ENCODE measurements around the gene VRK2.

The VRK2 gene

DNA sequence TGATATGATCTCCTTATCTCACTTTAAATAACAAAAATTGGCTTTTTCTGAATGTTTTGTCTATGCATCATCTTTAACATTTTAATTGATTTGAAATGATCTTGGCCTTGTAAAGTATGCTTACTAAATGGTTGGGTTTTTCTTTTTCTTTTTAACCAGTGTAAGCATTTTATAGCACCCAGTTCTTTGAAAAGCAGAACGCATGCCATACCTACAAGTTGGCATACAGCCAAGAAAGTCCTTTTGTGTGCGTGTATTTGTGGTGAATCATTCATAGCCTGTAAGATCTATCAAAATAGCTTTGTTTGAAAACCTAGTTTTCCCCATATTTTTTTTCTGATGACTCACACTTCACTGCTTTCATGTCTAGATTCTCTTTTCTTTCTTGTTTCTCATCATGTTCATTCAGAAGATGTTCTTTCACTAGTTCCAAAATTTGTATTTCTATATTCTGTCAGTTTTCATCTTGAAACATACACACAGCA lies 4.1 kb upstream of the VRK2 start:
- no peak for TF ChIP-seq ZFX (IDR thresholded peaks at IDR 0.05)
- TF ChIP-seq, protein P1, sequence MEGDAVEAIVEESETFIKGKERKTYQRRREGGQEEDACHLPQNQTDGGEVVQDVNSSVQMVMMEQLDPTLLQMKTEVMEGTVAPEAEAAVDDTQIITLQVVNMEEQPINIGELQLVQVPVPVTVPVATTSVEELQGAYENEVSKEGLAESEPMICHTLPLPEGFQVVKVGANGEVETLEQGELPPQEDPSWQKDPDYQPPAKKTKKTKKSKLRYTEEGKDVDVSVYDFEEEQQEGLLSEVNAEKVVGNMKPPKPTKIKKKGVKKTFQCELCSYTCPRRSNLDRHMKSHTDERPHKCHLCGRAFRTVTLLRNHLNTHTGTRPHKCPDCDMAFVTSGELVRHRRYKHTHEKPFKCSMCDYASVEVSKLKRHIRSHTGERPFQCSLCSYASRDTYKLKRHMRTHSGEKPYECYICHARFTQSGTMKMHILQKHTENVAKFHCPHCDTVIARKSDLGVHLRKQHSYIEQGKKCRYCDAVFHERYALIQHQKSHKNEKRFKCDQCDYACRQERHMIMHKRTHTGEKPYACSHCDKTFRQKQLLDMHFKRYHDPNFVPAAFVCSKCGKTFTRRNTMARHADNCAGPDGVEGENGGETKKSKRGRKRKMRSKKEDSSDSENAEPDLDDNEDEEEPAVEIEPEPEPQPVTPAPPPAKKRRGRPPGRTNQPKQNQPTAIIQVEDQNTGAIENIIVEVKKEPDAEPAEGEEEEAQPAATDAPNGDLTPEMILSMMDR (conservative IDR thresholded peaks at IDR 0.05) = no peak
- no peak overlapping the region for H3K27ac ChIP-seq

- TF ChIP-seq ZFX (IDR thresholded peaks at IDR 0.05) = no peak
- TF ChIP-seq, protein P1 (conservative IDR thresholded peaks at IDR 0.05) = no peak
- H3K27ac ChIP-seq = no peak overlapping the region
Observed at GRCh38 chr2:58044145-58044544, 2.5 kb upstream of the VRK2 start.

DNA sequence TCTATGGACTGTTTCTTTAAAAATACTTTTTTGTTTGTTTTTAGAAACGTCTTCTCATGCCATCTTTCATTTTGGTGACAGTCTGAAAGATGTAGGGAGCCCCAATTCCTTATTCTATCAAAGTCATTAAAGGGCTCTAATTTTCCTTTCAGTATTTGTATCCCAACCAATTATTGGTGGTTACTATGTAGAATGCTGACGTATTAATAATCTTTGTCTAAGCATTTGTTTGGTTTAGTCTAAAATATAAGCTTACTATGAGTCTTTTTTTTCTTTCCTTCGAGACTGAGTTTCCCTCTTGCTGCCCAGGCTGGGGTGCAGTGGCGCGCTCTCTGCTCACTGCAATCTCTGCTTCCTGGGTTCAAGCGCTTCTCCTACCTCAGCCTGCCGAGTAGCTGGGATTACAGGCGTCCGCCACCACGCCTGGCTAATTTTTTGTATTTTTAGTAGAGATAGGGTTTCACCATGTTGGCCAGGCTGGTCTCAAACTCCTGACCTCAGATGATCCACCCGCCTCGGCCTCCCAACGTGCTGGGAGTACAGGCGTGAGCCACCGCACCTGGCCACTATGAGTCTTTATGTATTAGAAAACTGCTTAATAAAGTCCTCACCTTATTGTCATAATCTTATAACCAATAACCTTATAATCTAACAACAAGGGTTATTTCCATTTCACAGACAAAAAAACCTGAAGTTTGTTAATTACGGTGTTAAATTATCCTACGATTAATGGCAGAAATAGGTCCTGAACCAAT lies 849 bp upstream of the VRK2 start:
- TF ChIP-seq, protein P1 (conservative IDR thresholded peaks at IDR 0.05) = no peak
- TF ChIP-seq ZFX (IDR thresholded peaks at IDR 0.05) = no peak
- peak overlapping the region; percentile 87 for H3K27ac ChIP-seq

GRCh38 chr2:58046335-58046584 lies 346 bp upstream of the VRK2 start:
- H3K27ac ChIP-seq = peak overlapping the region; percentile 87
- TF ChIP-seq ZFX (IDR thresholded peaks at IDR 0.05) = no peak
- TF ChIP-seq, protein P1 (conservative IDR thresholded peaks at IDR 0.05) = no peak

- H3K27ac ChIP-seq = peak overlapping the region; percentile 87
- TF ChIP-seq, protein P1 (conservative IDR thresholded peaks at IDR 0.05) = no peak
- no peak for TF ChIP-seq ZFX (IDR thresholded peaks at IDR 0.05)
Observed at GRCh38 chr2:58047373-58047935, 848 bp downstream of the VRK2 start.

DNA sequence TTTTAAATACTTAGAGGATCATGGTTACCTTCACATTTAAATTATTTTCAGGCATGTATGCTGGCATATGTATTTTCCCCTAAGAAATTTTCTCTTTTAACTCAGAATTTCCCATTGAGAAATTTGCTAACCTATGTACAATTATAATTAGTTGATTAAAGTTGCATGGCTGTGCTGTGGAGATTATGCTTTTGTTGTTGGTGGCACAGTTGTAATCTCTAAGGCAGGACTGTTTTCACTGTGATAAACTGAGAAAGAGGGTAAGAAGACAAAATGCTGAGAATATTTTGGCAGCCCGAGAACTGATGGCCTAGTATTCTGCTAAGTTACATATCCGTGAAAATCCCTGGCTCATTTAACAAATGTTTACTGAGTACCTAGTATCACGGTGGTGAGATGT lies 1.4 kb downstream of the VRK2 start:
- TF ChIP-seq, protein P1 (conservative IDR thresholded peaks at IDR 0.05) = no peak
- TF ChIP-seq ZFX (IDR thresholded peaks at IDR 0.05) = no peak
- H3K27ac ChIP-seq = no peak overlapping the region

GRCh38 chr2:58051445-58051844 lies 4.8 kb downstream of the VRK2 start:
- no peak for TF ChIP-seq ZFX (IDR thresholded peaks at IDR 0.05)
- TF ChIP-seq, protein P1 (conservative IDR thresholded peaks at IDR 0.05) = no peak
- H3K27ac ChIP-seq = no peak overlapping the region

Data from C4-2B (cell line).